Measurements from ENCODE around the gene DMRT3. TPM values are rescaled to one million over a fixed set of nuclear protein-coding genes. Genes with fewer than 3 reads are reported as not detected.

Gene DMRT3
- total RNA-seq, 1 donor from 2014 or later = 0.34 TPM

DNA sequence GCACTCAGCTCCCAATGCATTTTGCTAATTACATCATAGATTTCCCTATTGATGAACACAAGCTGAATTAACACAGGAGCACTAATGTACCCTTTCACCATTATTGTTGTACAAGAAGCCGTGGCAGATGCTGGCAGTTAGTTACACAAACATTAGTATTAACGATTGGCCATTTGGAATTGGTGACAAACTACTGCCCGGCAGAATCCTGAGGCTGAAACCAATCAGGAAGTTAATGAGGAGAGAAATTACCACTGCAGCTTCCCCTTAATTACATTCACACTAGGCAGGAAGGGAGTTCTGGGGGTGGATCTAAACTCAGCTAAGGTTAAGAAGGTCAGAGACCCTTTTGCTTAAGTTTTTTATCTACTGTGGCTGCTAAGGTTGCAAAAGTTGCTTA is 9.6 kb upstream of the DMRT3 start:
- TF ChIP-seq, protein P1, sequence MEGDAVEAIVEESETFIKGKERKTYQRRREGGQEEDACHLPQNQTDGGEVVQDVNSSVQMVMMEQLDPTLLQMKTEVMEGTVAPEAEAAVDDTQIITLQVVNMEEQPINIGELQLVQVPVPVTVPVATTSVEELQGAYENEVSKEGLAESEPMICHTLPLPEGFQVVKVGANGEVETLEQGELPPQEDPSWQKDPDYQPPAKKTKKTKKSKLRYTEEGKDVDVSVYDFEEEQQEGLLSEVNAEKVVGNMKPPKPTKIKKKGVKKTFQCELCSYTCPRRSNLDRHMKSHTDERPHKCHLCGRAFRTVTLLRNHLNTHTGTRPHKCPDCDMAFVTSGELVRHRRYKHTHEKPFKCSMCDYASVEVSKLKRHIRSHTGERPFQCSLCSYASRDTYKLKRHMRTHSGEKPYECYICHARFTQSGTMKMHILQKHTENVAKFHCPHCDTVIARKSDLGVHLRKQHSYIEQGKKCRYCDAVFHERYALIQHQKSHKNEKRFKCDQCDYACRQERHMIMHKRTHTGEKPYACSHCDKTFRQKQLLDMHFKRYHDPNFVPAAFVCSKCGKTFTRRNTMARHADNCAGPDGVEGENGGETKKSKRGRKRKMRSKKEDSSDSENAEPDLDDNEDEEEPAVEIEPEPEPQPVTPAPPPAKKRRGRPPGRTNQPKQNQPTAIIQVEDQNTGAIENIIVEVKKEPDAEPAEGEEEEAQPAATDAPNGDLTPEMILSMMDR (IDR thresholded peaks at IDR 0.05; ENCODE audit: unreplicated experiment) = no peak
- DNase-seq (ENCODE audit: low spot score, unreplicated experiment) = no peak
- Mint-ChIP-seq H3K4me3 (ENCODE audit: low read depth) (no peak overlapping the region), H3K9me3 (ENCODE audit: low read depth) (no peaks in the 10 kb centered on the region), H3K27me3 (peaks cover 91% of the 10 kb centered on the region), H3K27ac (no peak overlapping the region), H3K36me3 (ENCODE audit: insufficient read depth) (no peaks in the 10 kb centered on the region), H3K4me1 (ENCODE audit: low read depth) (peaks cover 10% of the 10 kb centered on the region)

DNA sequence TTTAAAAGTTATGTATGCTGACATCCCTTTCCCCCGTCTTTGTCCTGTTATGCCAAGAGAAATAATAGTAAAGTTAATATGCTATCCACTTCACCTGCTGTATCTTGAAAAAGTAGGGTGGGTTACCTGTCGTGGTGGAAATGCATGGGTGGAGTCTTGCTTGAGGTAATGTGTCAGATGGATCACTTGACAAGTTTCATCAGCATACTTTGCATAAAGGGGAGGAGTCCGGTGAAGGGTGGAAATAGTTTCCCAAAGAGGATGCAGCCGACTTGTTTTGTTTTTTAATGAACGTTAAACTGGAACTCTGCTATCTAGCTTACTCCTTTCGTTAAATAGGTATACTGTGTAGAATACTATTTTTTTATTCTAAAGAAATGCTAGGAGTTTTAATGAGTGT is 9.0 kb upstream of the DMRT3 start:
- no peak overlapping the region for H3K27ac Mint-ChIP-seq
- H3K27me3 Mint-ChIP-seq = peaks cover 91% of the 10 kb centered on the region
- TF ChIP-seq, protein P1 (IDR thresholded peaks at IDR 0.05; ENCODE audit: unreplicated experiment) = no peak
- H3K4me1 Mint-ChIP-seq (ENCODE audit: low read depth) = peaks cover 12% of the 10 kb centered on the region
- no peaks in the 10 kb centered on the region for H3K9me3 Mint-ChIP-seq (ENCODE audit: low read depth)
- no peak for DNase-seq (ENCODE audit: low spot score, unreplicated experiment)
- H3K4me3 Mint-ChIP-seq (ENCODE audit: low read depth) = no peak overlapping the region
- H3K36me3 Mint-ChIP-seq (ENCODE audit: insufficient read depth) = no peaks in the 10 kb centered on the region

DNA sequence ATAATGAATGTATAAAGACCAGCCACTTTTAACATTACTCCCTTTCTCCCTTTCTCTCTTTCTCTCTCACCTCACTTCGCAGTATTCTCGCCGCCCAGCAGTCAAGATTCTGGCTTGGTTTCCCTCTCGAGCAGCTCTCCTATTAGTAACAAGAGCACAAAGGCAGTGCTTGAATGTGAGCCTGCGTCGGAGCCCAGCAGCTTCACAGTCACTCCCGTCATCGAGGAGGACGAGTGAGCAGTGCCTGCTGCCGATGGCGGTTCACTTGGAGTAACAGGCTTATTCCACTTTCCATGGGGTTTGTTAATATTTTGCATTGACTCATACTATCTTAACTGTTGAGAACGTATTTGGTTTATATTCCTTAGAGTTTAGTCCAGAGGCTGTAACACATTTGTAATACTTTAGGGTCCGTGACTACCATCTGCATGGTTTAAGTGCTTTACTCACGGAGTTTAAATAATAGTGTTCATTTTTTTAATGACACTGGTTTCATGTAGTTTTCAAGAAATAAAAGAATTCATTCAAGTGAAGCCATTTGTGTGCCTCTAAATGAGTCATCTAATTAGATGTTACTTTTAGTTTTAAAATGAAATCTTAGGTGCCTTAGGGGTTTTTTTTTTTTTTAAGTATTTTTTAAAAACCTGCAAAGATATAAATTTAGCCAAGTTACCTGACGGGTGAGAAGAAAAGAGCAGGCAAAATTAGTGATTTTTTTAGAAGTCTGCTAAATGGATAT is 8.4 kb upstream of the DMRT3 start:
- Mint-ChIP-seq H3K36me3 (ENCODE audit: insufficient read depth) (no peaks in the 10 kb centered on the region), H3K9me3 (ENCODE audit: low read depth) (no peaks in the 10 kb centered on the region), H3K4me1 (ENCODE audit: low read depth) (peaks cover 12% of the 10 kb centered on the region), H3K27ac (peak overlapping the region; percentile 7), H3K27me3 (peaks cover 92% of the 10 kb centered on the region), H3K4me3 (ENCODE audit: low read depth) (no peak overlapping the region)
- TF ChIP-seq, protein P1 (IDR thresholded peaks at IDR 0.05; ENCODE audit: unreplicated experiment) = no peak
- no peak for DNase-seq (ENCODE audit: low spot score, unreplicated experiment)

DNA sequence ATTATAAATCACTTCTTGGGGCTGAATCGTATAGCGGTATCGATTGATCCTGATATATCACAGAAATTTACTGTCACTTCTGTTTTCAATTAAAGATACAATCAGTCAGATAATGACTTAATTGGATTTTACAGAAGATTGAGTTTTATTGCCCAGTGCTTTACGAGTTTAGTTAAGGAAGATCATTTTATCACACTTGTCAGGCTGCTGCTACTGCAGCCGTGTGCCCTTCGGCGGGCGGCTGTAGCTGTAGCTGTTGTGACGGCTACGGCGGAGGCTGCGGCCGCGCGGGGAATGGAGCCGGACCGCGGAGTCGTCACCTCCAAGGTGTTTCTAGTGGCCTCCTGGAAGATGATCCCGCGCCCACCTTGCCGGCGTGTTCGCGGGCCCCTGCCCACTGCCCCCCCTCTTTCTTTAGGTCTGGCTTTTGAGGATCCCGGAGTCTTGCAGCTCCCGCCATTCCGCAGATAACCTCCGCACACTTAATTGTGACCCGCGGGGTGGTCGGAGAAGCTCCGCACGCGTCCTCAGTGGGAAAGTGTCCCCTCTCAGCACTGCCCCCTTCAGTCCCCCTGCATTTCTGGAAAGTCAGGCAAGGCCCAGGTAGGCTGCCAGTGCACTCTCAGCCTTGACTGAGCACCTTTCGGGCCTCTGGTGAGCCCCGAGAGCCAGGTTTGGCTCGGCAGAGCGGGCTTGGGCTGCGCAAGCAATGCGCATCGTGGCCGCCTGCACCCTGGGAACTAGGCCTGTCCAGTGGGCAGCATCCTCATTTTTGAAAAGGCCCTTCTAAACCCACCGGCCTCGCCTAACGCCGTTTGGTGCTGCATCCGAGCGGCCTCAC is 6.9 kb upstream of the DMRT3 start:
- H3K9me3 Mint-ChIP-seq (ENCODE audit: low read depth) = no peaks in the 10 kb centered on the region
- no peaks in the 10 kb centered on the region for H3K36me3 Mint-ChIP-seq (ENCODE audit: insufficient read depth)
- H3K4me1 Mint-ChIP-seq (ENCODE audit: low read depth) = peaks cover 20% of the 10 kb centered on the region
- peaks cover 93% of the 10 kb centered on the region for H3K27me3 Mint-ChIP-seq
- TF ChIP-seq, protein P1 (IDR thresholded peaks at IDR 0.05; ENCODE audit: unreplicated experiment) = no peak
- DNase-seq (ENCODE audit: low spot score, unreplicated experiment) = no peak
- H3K27ac Mint-ChIP-seq = peak overlapping the region; percentile 25
- no peak overlapping the region for H3K4me3 Mint-ChIP-seq (ENCODE audit: low read depth)

DNA sequence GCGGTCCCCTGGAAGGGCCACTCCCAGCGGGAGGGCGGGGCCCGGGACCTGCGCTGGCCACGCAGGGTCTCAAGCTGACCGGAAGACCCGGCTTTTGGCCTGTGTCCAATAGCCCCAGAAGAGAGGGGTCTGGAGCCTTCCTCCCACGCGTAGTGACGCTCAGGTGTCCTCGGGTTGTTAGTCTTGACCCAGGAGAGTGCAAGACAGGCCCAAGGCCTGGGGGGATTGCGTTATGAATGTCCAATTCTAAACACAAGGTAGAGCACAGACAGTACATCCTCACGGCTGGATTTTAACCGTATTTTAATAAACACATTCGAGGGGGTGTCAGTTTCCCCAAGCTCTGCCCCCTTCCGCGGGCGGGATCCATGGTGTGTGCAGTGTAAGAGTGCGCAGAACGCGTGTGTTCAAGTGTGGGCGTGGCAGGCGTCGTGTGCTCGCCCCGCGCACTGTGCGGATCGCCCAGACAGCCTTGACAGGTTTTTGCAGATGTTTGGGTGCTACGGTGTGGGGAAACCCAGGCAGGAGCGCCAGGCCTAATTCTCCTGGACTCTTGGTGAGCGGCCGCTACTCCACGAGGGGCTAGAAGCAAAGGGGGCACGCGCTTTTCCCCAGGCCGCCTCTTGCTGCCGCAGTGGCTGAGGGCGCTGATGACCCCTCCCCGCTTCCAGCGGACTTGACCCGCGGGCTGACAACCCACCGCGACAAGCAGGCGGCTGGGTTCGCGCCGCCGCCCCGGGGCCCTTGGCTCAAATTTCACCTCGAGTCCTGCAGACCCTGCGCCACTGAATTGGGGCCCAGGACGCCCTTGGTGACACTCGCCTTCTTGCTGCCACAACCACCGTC is 6.1 kb upstream of the DMRT3 start:
- peaks cover 22% of the 10 kb centered on the region for H3K4me1 Mint-ChIP-seq (ENCODE audit: low read depth)
- peak overlapping the region; percentile 33 for H3K27ac Mint-ChIP-seq
- TF ChIP-seq, protein P1 (IDR thresholded peaks at IDR 0.05; ENCODE audit: unreplicated experiment) = no peak
- H3K27me3 Mint-ChIP-seq = peaks cover 93% of the 10 kb centered on the region
- H3K9me3 Mint-ChIP-seq (ENCODE audit: low read depth) = no peaks in the 10 kb centered on the region
- DNase-seq (ENCODE audit: low spot score, unreplicated experiment) = no peak
- no peaks in the 10 kb centered on the region for H3K36me3 Mint-ChIP-seq (ENCODE audit: insufficient read depth)
- peak overlapping the region; percentile 29 for H3K4me3 Mint-ChIP-seq (ENCODE audit: low read depth)

All from progenitor cell of endocrine pancreas (in vitro differentiated cells).